Measurements from ENCODE around the gene RCE1. TPM values are rescaled to one million over a fixed set of nuclear protein-coding genes. Genes with fewer than 3 reads are reported as not detected.

Gene RCE1
- total and polyA plus RNA-seq, 12 donors, result 2.5 to 9.2 (median 4.9) TPM

- H3K4me3 ChIP-seq, result no peak overlapping the region
- peaks cover 0 to 15% (median 8%) of the 10 kb centered on the region in 9 donors for H3K4me1 ChIP-seq
- H3K27me3 ChIP-seq, result no peaks in the 10 kb centered on the region
- no peaks in the 10 kb centered on the region for H3K9me3 ChIP-seq
- ATAC-seq (peak in 5 of 8 donors; percentile 33 to 55 (median 49)), DNase-seq (peak in 1 of 2 donors; percentile 65)
- H3K27ac ChIP-seq, result no peak overlapping the region
- TF ChIP-seq CTCF (IDR thresholded peaks at IDR 0.05), result peak in 8 of 9 donors; percentile 35 to 67 (median 56)
- WGBS, 2 donors, result 54 to 56% methylated on average over 29 of the region's 29 CpGs
- intact Hi-C loops (cut with DNase I), result loop anchor here in 2 of 10 donors (2.0 to 5.0 kb wide), 2 partner anchors 188 to 191 kb away; no protein-coding TSS in a partner anchor
- H3K36me3 ChIP-seq, result no peaks in the 10 kb centered on the region
Observed at GRCh38 chr11:66883016-66883965, 40.0 kb downstream of the RCE1 start.

- Histone ChIP-seq H3K4me3 (no peak overlapping the region), H3K4me1 (peaks cover 0 to 15% (median 7%) of the 10 kb centered on the region in 9 donors), H3K36me3 (no peaks in the 10 kb centered on the region), H3K27ac (no peak overlapping the region), H3K9me3 (no peaks in the 10 kb centered on the region), H3K27me3 (no peaks in the 10 kb centered on the region)
- intact Hi-C loops (cut with DNase I), result loop anchor here in 1 of 10 donors (5.0 kb wide), 1 partner anchor 192 kb away; no protein-coding TSS in a partner anchor
- DNase-seq (no peak), ATAC-seq (no peak)
- TF ChIP-seq CTCF (IDR thresholded peaks at IDR 0.05), result no peak
- WGBS, 2 donors, result 94 to 100% methylated on average over 4 of the region's 4 CpGs
Observed at GRCh38 chr11:66884443-66884842, 41.2 kb downstream of the RCE1 start.

- no peak for ATAC-seq
- TF ChIP-seq CTCF (IDR thresholded peaks at IDR 0.05), result no peak
- H3K36me3 ChIP-seq, result no peaks in the 10 kb centered on the region
- no peak overlapping the region for H3K4me3 ChIP-seq
- intact Hi-C loops (cut with DNase I), result no loop called here
- no peak for DNase-seq
- H3K27ac ChIP-seq, result no peak overlapping the region
- H3K9me3 ChIP-seq, result no peaks in the 10 kb centered on the region
- no peaks in the 10 kb centered on the region for H3K27me3 ChIP-seq
- H3K4me1 ChIP-seq, result peaks cover 0 to 12% (median 6%) of the 10 kb centered on the region in 9 donors
- 89 to 90% methylated on average over 4 of the region's 4 CpGs for WGBS, 2 donors
Observed at GRCh38 chr11:66885469-66885868, 42.2 kb downstream of the RCE1 start.

- no peaks in the 10 kb centered on the region for H3K9me3 ChIP-seq
- TF ChIP-seq CTCF (IDR thresholded peaks at IDR 0.05), result no peak
- H3K4me3 ChIP-seq, result no peak overlapping the region
- 64 to 81% methylated on average over 11 of the region's 11 CpGs for WGBS, 2 donors
- H3K36me3 ChIP-seq, result no peaks in the 10 kb centered on the region
- no peaks in the 10 kb centered on the region for H3K27me3 ChIP-seq
- H3K27ac ChIP-seq, result no peak overlapping the region
- DNase-seq (no peak), ATAC-seq (no peak)
- intact Hi-C loops (cut with DNase I), result no loop called here
- H3K4me1 ChIP-seq, result peaks cover 0 to 9% (median 6%) of the 10 kb centered on the region in 9 donors
Observed at GRCh38 chr11:66885950-66886440, 42.8 kb downstream of the RCE1 start.
